ENCODE data around the gene PBOV1.
A peak's percentile ranks its signal among the peaks of the same experiment; 100 is the strongest.
"Not testable (repeated sequence)": the region's sequence is repeated elsewhere in the genome, so short reads cannot be mapped to it uniquely, and the experiment has no call there.

PBOV1 gene

GRCh38 chr6:138237463-138237862, 19.2 kb upstream of the PBOV1 start:
- no peak for DNase-seq

GRCh38 chr6:138235693-138236092, 17.4 kb upstream of the PBOV1 start:
- DNase-seq = no peak

- DNase-seq = no peak
Measured at GRCh38 chr6:138235205-138235604, 16.9 kb upstream of the PBOV1 start.

GRCh38 chr6:138234363-138234762, 16.1 kb upstream of the PBOV1 start:
- DNase-seq = no peak

- no peak for DNase-seq
Measured at GRCh38 chr6:138231381-138231886, 13.1 kb upstream of the PBOV1 start.

- no peak for DNase-seq
Measured at GRCh38 chr6:138230759-138231380, 12.6 kb upstream of the PBOV1 start.

- DNase-seq = no peak
Measured at GRCh38 chr6:138230221-138230620, 11.9 kb upstream of the PBOV1 start.

- no peak for DNase-seq
Measured at GRCh38 chr6:138229663-138230179, 11.4 kb upstream of the PBOV1 start.

- no peak for DNase-seq
Measured at GRCh38 chr6:138229072-138229471, 10.8 kb upstream of the PBOV1 start.

- DNase-seq = no peak
Measured at GRCh38 chr6:138227316-138227781, 9.1 kb upstream of the PBOV1 start.

- DNase-seq = peak; percentile 42
Measured at GRCh38 chr6:138226700-138227315, 8.5 kb upstream of the PBOV1 start.

- DNase-seq = no peak
Measured at GRCh38 chr6:138225953-138226352, 7.7 kb upstream of the PBOV1 start.

- DNase-seq = no peak
Measured at GRCh38 chr6:138222901-138223546, 4.7 kb upstream of the PBOV1 start.

- no peak for DNase-seq
Measured at GRCh38 chr6:138219901-138220300, 1.6 kb upstream of the PBOV1 start.

GRCh38 chr6:138219398-138219797, 1.1 kb upstream of the PBOV1 start:
- DNase-seq = no peak

GRCh38 chr6:138215093-138215782, 3.1 kb downstream of the PBOV1 start:
- no peak for DNase-seq

- not testable (repeated sequence) for DNase-seq
Measured at GRCh38 chr6:138212530-138212929, 5.8 kb downstream of the PBOV1 start.

- no peak for DNase-seq
Measured at GRCh38 chr6:138211601-138212000, 6.7 kb downstream of the PBOV1 start.

GRCh38 chr6:138211048-138211581, 7.2 kb downstream of the PBOV1 start:
- no peak for DNase-seq

- no peak for DNase-seq
Measured at GRCh38 chr6:138206862-138207261, 11.4 kb downstream of the PBOV1 start.

- no peak for DNase-seq
Measured at GRCh38 chr6:138205437-138206094, 12.7 kb downstream of the PBOV1 start.

- DNase-seq = no peak
Measured at GRCh38 chr6:138204792-138205384, 13.4 kb downstream of the PBOV1 start.
